ENCODE data around the gene SCGB1D4. TPM values are rescaled to one million over a fixed set of nuclear protein-coding genes. Genes with fewer than 3 reads are reported as not detected.

Gene SCGB1D4
- total RNA-seq, 4 donors from 2014 or later, result not detected

- Histone ChIP-seq H3K4me1 (no peaks in the 10 kb centered on the region), H3K4me3 (no peak overlapping the region), H3K27ac (no peak overlapping the region), H3K9me3 (no peaks in the 10 kb centered on the region), H3K36me3 (no peaks in the 10 kb centered on the region), H3K27me3 (peaks cover 0 to 5% of the 10 kb centered on the region in 2 donors)
- DNase-seq (ENCODE audit: low spot score in 2 of 2), result no peak
- no peak for TF ChIP-seq POLR2A (IDR thresholded peaks at IDR 0.05)
- TF ChIP-seq EP300 (IDR thresholded peaks at IDR 0.05), result no peak
- TF ChIP-seq CTCF (IDR thresholded peaks at IDR 0.05), result no peak
- 85% methylated on average over 1 of the region's 1 CpG for WGBS, 2 donors
These were observed 34.9 kb downstream of the SCGB1D4 start for GRCh38 chr11:62264004-62264403.

GRCh38 chr11:62260261-62260953 is 38.5 kb downstream of the SCGB1D4 start:
- TF ChIP-seq EP300 (IDR thresholded peaks at IDR 0.05) (no peak), POLR2A (IDR thresholded peaks at IDR 0.05) (no peak), CTCF (IDR thresholded peaks at IDR 0.05) (no peak)
- 69 to 76% methylated on average over 6 of the region's 6 CpGs for WGBS, 2 donors
- Histone ChIP-seq H3K36me3 (no peaks in the 10 kb centered on the region), H3K27ac (no peak overlapping the region), H3K27me3 (no peaks in the 10 kb centered on the region), H3K4me3 (no peak overlapping the region), H3K9me3 (no peaks in the 10 kb centered on the region), H3K4me1 (no peaks in the 10 kb centered on the region)
- DNase-seq (ENCODE audit: low spot score in 2 of 2), result no peak

- H3K9me3 ChIP-seq, result peaks cover 0 to 30% (median 4%) of the 10 kb centered on the region in 4 donors
- no peaks in the 10 kb centered on the region for H3K36me3 ChIP-seq
- H3K4me3 ChIP-seq, result no peak overlapping the region
- no peak overlapping the region for H3K27ac ChIP-seq
- no peaks in the 10 kb centered on the region for H3K27me3 ChIP-seq
- WGBS, 2 donors, result 83 to 91% methylated on average over 2 of the region's 2 CpGs
- no peak for DNase-seq (ENCODE audit: low spot score in 2 of 2)
- TF ChIP-seq POLR2A (IDR thresholded peaks at IDR 0.05), result no peak
- TF ChIP-seq EP300 (IDR thresholded peaks at IDR 0.05), result no peak
- TF ChIP-seq CTCF (IDR thresholded peaks at IDR 0.05), result no peak
- no peaks in the 10 kb centered on the region for H3K4me1 ChIP-seq
These were observed 42.6 kb downstream of the SCGB1D4 start for GRCh38 chr11:62256281-62256680.

GRCh38 chr11:62253999-62254542 is 44.8 kb downstream of the SCGB1D4 start:
- no peaks in the 10 kb centered on the region for H3K36me3 ChIP-seq
- H3K4me3 ChIP-seq, result no peak overlapping the region
- no peaks in the 10 kb centered on the region for H3K27me3 ChIP-seq
- WGBS, 2 donors, result 61 to 81% methylated on average over 3 of the region's 3 CpGs
- no peak for DNase-seq (ENCODE audit: low spot score in 2 of 2)
- H3K4me1 ChIP-seq, result no peaks in the 10 kb centered on the region
- H3K27ac ChIP-seq, result no peak overlapping the region
- peaks cover 0 to 42% (median 6%) of the 10 kb centered on the region in 4 donors for H3K9me3 ChIP-seq
- TF ChIP-seq CTCF (IDR thresholded peaks at IDR 0.05), result no peak
- no peak for TF ChIP-seq EP300 (IDR thresholded peaks at IDR 0.05)

GRCh38 chr11:62251698-62252097 is 47.2 kb downstream of the SCGB1D4 start:
- Histone ChIP-seq H3K27ac (no peak overlapping the region), H3K27me3 (no peaks in the 10 kb centered on the region), H3K36me3 (no peaks in the 10 kb centered on the region), H3K9me3 (peaks cover 0 to 42% (median 6%) of the 10 kb centered on the region in 4 donors), H3K4me3 (no peak overlapping the region), H3K4me1 (no peaks in the 10 kb centered on the region)
- TF ChIP-seq POLR2A (IDR thresholded peaks at IDR 0.05) (no peak), CTCF (IDR thresholded peaks at IDR 0.05) (no peak), EP300 (IDR thresholded peaks at IDR 0.05) (no peak)
- whole genome bisulfite sequencing, 2 donors, result 43 to 57% methylated on average over 4 of the region's 4 CpGs
- no peak for DNase-seq (ENCODE audit: low spot score in 2 of 2)
